AG04450 (cell line): ENCODE results near the gene CCNQ. TPM values are rescaled to one million over a fixed set of nuclear protein-coding genes. Genes with fewer than 3 reads are reported as not detected.

Experiments used
- CTCF ChIA-PET: fragments of 300-600, 350-600 bp; formaldehyde crosslinking; extraction: SDS; loops from one replicate; lab custom pipeline; 2022; ENCODE audit warnings: antibody characterized with exemption, inconsistent platforms; lab: Charles Lee
- POLR2A ChIA-PET: fragments of 350-600 bp; formaldehyde crosslinking; extraction: SDS; loops from one replicate; lab custom pipeline; 2021; ENCODE audit warnings: antibody characterized with exemption, inconsistent platforms; lab: Yijun Ruan, JAX
- DNase-seq: peaks from one replicate; pipeline ENCODE4 v3.0.0-alpha.2; 2011; ENCODE audit warnings: low read depth, low spot score
- H3K27ac ChIP-seq: one replicate; pipeline ENCODE4 v1.5.1; 2012; ENCODE audit warnings: low read depth, low read length, control low read depth
- H3K27me3 ChIP-seq: one replicate; pipeline ENCODE4 v1.6.0; 2012; ENCODE audit warnings: low read length; ENCODE audit not compliant: control insufficient read depth, insufficient read depth
- H3K4me3 ChIP-seq: 2 replicates; pipeline ENCODE4 v1.5.1; 2011; ENCODE audit warnings: mild to moderate bottlenecking, low read depth, low read length, control low read depth
- H3K9me3 ChIP-seq: 2 replicates; pipeline ENCODE4 v1.5.1; 2012; ENCODE audit warnings: low read length; ENCODE audit not compliant: control insufficient read depth, insufficient read depth
- CTCF ChIP-seq: IDR thresholded peaks from 2 replicates; pipeline ENCODE4 v1.5.1; 2011; ENCODE audit warnings: low read depth, low read length, control low read depth, inconsistent platforms
- polyA plus RNA-seq: library from polyadenylated mRNA; depleted of rRNA; stranded (reverse); fragments of >200 nt; gene quantifications from 2 replicates; pipeline ENCODE4 v1.2.3, GENCODE V29; 2011

CCNQ gene
- polyA plus RNA-seq, 1 experiment = 23.6 TPM

DNA sequence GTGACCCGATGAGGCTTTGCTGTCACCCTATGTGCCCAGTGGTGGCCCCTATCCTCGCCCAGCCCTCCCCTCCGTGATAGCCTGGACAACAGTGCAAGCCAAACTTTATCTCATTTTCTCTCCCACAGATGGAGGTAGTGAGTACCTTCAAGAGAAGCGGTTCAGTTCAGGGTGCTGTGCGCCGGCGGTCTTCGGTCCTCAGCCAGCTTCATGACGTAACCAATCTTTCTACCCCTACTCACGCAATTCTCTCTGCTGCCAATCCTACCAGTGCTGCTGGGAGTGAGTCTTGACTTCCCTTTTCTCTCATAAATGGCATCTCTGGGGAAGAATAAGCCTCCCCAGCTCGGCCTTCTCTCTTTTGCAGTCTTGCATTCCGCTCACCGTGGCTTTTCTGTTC, 29.5 kb downstream of the CCNQ start:
- DNase-seq = no peak
- CTCF ChIA-PET = no interaction called here
- POLR2A ChIA-PET = no interaction called here

DNA sequence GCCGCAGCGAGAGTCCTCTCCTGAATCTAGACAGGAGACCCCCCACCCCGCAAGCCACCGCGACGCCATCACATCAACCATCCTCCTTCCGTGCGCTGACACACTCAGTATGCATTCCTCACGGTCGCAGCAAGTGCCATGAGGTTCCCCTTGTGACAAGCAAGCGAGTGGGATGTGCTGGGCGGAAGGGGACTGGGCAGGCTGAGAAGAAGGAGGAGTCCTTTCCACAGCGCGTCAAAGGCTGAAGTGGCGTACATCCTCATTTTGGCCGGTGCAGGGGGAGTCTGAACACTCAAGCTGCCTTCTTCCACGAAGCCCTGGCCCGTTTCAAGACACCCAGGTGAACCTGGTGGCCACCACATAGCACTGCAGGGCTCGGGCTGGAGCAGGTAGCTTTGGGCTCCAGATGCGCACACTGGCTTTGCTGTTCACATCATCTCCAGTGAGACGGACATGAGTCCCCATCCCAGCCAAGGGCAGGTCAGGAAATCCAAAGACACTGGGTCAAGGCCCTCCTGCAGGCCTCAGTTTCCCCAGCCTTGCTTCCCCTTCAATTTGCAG, 30.4 kb downstream of the CCNQ start:
- CTCF ChIA-PET = no interaction called here
- no peak overlapping the region for H3K27ac ChIP-seq
- H3K27me3 ChIP-seq = peaks cover 3% of the 10 kb centered on the region
- TF ChIP-seq CTCF = 0 out of 2 replicates have a peak, but pooled peaks have one; percentile 4
- no peak overlapping the region for H3K4me3 ChIP-seq
- POLR2A ChIA-PET = no interaction called here
- H3K9me3 ChIP-seq = no peaks in the 10 kb centered on the region
- DNase-seq = no peak

More for the DNA sequence above, 29.5 kb downstream of the CCNQ start:
- H3K27ac ChIP-seq = no peak overlapping the region
- no peak for TF ChIP-seq CTCF
- peaks cover 7% of the 10 kb centered on the region for H3K27me3 ChIP-seq
- H3K4me3 ChIP-seq = no peak overlapping the region
- no peaks in the 10 kb centered on the region for H3K9me3 ChIP-seq

DNA sequence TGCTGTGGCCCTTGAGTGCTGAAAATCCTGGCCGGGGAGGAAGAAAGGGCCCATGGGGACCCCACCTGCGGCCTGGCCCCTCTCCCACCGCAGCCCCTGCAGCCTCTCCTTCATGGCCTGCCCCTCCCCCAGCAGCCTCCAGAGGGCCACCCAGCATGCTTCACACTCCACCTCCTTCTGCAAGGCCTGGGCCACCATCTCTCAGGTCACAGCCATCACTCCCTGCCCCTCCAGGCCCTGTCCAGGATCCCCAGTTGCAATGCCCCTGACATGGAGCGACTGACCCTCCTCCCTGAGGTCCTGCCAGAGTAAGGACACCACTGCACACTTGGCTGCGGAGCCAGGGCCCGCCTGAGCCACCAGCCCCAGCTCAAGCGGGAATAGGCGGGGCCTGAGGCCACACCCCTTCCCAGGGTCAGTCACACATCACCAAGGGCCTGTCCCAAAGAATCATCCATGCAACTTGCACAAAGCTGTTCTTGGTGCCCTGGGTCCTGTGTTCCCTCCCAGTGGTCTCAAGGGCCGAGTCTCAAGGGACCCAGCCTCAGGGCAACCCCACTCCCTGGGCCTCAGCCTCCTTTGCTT, 32.9 kb downstream of the CCNQ start:
- POLR2A ChIA-PET = no interaction called here
- no peak for TF ChIP-seq CTCF
- Histone ChIP-seq H3K9me3 (no peaks in the 10 kb centered on the region), H3K27ac (no peak overlapping the region), H3K27me3 (no peaks in the 10 kb centered on the region), H3K4me3 (no peak overlapping the region)
- CTCF ChIA-PET = no interaction called here
- no peak for DNase-seq

GRCh38 chrX:153564047-153564606, 34.8 kb downstream of the CCNQ start:
- DNase-seq = no peak
- no peak for TF ChIP-seq CTCF
- POLR2A ChIA-PET = no interaction called here

GRCh38 chrX:153562546-153562945, 36.4 kb downstream of the CCNQ start:
- Histone ChIP-seq H3K9me3 (no peaks in the 10 kb centered on the region), H3K27ac (no peak overlapping the region), H3K27me3 (no peaks in the 10 kb centered on the region), H3K4me3 (no peak overlapping the region)
- no peak for TF ChIP-seq CTCF
- POLR2A ChIA-PET = no interaction called here
- no peak for DNase-seq
- CTCF ChIA-PET = interaction anchor here (0.9 to 1.1 kb wide), 2 partner anchors 104 to 106 kb away, joined by 3 to 8 read pairs; no protein-coding TSS in a partner anchor

More at GRCh38 chrX:153564047-153564606, 34.8 kb downstream of the CCNQ start:
- CTCF ChIA-PET = interaction anchor here (0.6 kb wide), 1 partner anchor 46 kb away, joined by 3 read pairs; no protein-coding TSS in a partner anchor
- H3K27ac ChIP-seq = no peak overlapping the region
- no peaks in the 10 kb centered on the region for H3K9me3 ChIP-seq
- H3K4me3 ChIP-seq = no peak overlapping the region
- no peaks in the 10 kb centered on the region for H3K27me3 ChIP-seq
